Stimulated activated CD8-positive, alpha-beta memory T cell treated with anti-CD3 and anti-CD28 coated beads, Interleukin-4, amount 100 ng/mL, for 4 hours (primary cell): ENCODE data around the gene MSN.
A peak's percentile ranks its signal among the peaks of the same experiment; 100 is the strongest.
"Not testable (repeated sequence)": the region's sequence is repeated elsewhere in the genome, so short reads cannot be mapped to it uniquely, and the experiment has no call there.

Source experiments
- DNase-seq, 2 donors: peaks; one replicate each; pipeline ENCODE4 v3.0.0-alpha.2; 2020; ENCODE audit warnings: low read depth in 2 of 2, low spot score in 1 of 2

MSN gene

GRCh38 chrX:65712005-65712806 is 44.8 kb downstream of the MSN start:
- DNase-seq = no peak

GRCh38 chrX:65718538-65718937 is 51.1 kb downstream of the MSN start:
- no peak for DNase-seq

- no peak for DNase-seq
Measured at GRCh38 chrX:65720381-65720964, 53.0 kb downstream of the MSN start.

- no peak for DNase-seq
Measured at GRCh38 chrX:65723706-65724105, 56.3 kb downstream of the MSN start.

- DNase-seq = no peak
Measured at GRCh38 chrX:65726715-65727114, 59.3 kb downstream of the MSN start.

- DNase-seq = no peak
Measured at GRCh38 chrX:65731684-65732289, 64.3 kb downstream of the MSN start.

- no peak for DNase-seq
Measured at GRCh38 chrX:65740909-65741308, 73.5 kb downstream of the MSN start.

GRCh38 chrX:65741823-65742222 is 74.4 kb downstream of the MSN start:
- DNase-seq = no peak

GRCh38 chrX:65744965-65745364 is 77.5 kb downstream of the MSN start:
- no peak for DNase-seq

GRCh38 chrX:65745427-65745826 is 78.0 kb downstream of the MSN start:
- no peak for DNase-seq

GRCh38 chrX:65745992-65746391 is 78.5 kb downstream of the MSN start:
- no peak for DNase-seq

- peak in 1 of 2 donors; percentile 1 for DNase-seq
Measured at GRCh38 chrX:65750674-65751469, 83.4 kb downstream of the MSN start.

- no peak for DNase-seq
Measured at GRCh38 chrX:65751519-65751918, 84.1 kb downstream of the MSN start.

- DNase-seq = no peak
Measured at GRCh38 chrX:65752294-65752693, 84.8 kb downstream of the MSN start.

- no peak for DNase-seq
Measured at GRCh38 chrX:65755786-65756185, 88.3 kb downstream of the MSN start.

- no peak for DNase-seq
Measured at GRCh38 chrX:65757943-65758342, 90.5 kb downstream of the MSN start.

GRCh38 chrX:65758505-65758904 is 91.1 kb downstream of the MSN start:
- no peak for DNase-seq

- DNase-seq = not testable (repeated sequence)
Measured at GRCh38 chrX:65759525-65759924, 92.1 kb downstream of the MSN start.

- no peak for DNase-seq
Measured at GRCh38 chrX:65769564-65770292, 102.3 kb downstream of the MSN start.

- no peak for DNase-seq
Measured at GRCh38 chrX:65772842-65773241, 105.4 kb downstream of the MSN start.

- no peak for DNase-seq
Measured at GRCh38 chrX:65781845-65782244, 114.4 kb downstream of the MSN start.
